Spleen (tissue), 11 donors: ENCODE results near the gene COL5A1. TPM values are rescaled to one million over a fixed set of nuclear protein-coding genes. Genes with fewer than 3 reads are reported as not detected.

Experiments used
- DNase-seq: peaks from one replicate; pipeline ENCODE4 v3.0.0-alpha.2; 2020
- H3K27ac ChIP-seq, 8 donors: fragments of 200-600 bp; sonication (generic) in 7 of 8; 1 replicate in 4 of 8; 2 replicates in 4 of 8; pipeline versions ENCODE4 v1.5.0 to v1.8.0; 2016 to 2021; ENCODE audit warnings: inconsistent platforms in 4 of 8, mild to moderate bottlenecking in 4 of 8, moderate library complexity in 1 of 8
- H3K27me3 ChIP-seq, 7 donors: fragments of 200-600 bp; sonication (generic) in 6 of 7; replicated peaks in 1 of 7; 1 replicate in 4 of 7; 2 replicates in 3 of 7; pipeline versions ENCODE4 v1.5.0 to v1.8.0; 2016 to 2021; ENCODE audit warnings: inconsistent platforms in 3 of 7, mild to moderate bottlenecking in 1 of 7
- H3K36me3 ChIP-seq, 6 donors: fragments of 200-600 bp; sonication (generic) in 5 of 6; 1 replicate in 4 of 6; 2 replicates in 2 of 6; pipeline versions ENCODE4 v1.5.0 to v1.8.0; 2016 to 2021; ENCODE audit warnings: inconsistent platforms in 2 of 6
- H3K4me1 ChIP-seq, 6 donors: fragments of 200-600 bp; sonication (generic) in 5 of 6; 1 replicate in 3 of 6; 2 replicates in 3 of 6; pipeline versions ENCODE4 v1.5.0 to v1.8.0; 2016 to 2021; ENCODE audit warnings: inconsistent platforms in 3 of 6
- H3K4me3 ChIP-seq, 8 donors: fragments of 200-600 bp; sonication (generic) in 7 of 8; 1 replicate in 4 of 8; 2 replicates in 4 of 8; pipeline versions ENCODE4 v1.5.0 to v1.8.0; 2016 to 2021; ENCODE audit warnings: inconsistent platforms in 4 of 8, mild to moderate bottlenecking in 4 of 8, moderate library complexity in 2 of 8
- H3K9me3 ChIP-seq, 8 donors: fragments of 200-600 bp; sonication (generic) in 7 of 8; 1 replicate in 4 of 8; 2 replicates in 4 of 8; pipeline versions ENCODE4 v1.5.0 to v1.8.0; 2016 to 2021; ENCODE audit warnings: inconsistent platforms in 4 of 8
- CTCF ChIP-seq, 11 experiments: fragments of 200-600 bp in 7 of 11; fragments of 450-650 bp in 4 of 11; sonication (generic) in 4 of 11; IDR thresholded peaks in 8 of 11; conservative IDR thresholded peaks in 3 of 11; 1 replicate in 7 of 11; 2 replicates in 4 of 11; pipeline versions ENCODE4 v1.4.0 to v1.8.0; 2016 to 2021; ENCODE audit warnings: antibody characterized with exemption in 11 of 11, inconsistent platforms in 4 of 11, mild to moderate bottlenecking in 1 of 11
- POLR2A ChIP-seq, 3 donors: fragments of 450-650 bp; IDR thresholded peaks; one replicate each; pipeline ENCODE4 v1.5.1; 2017; ENCODE audit warnings: antibody characterized with exemption in 3 of 3, mild to moderate bottlenecking in 1 of 3
- POLR2AphosphoS5 ChIP-seq, 3 donors: sonication (generic); formaldehyde crosslinking; IDR thresholded peaks; one replicate each; pipeline ENCODE4 v1.5.1; 2017; ENCODE audit warnings: antibody characterized with exemption in 3 of 3
- WGBS, 5 donors: extraction: QIAGEN DNeasy Blood & Tissue Kit in 3 of 5; methylation state at CpG; one replicate each; pipeline versions ENCODE4 v1.1.5 to v1.1.7; 2013 to 2018; 5-methylcytosine and 5-hydroxymethylcytosine counted together
- intact Hi-C: fragments of 100-400 bp; cut with DNase I; formaldehyde crosslinking; loops from one replicate; pipeline ENCODE4 v1.15.0; 2023; ENCODE audit warnings: low total_unique reads
- polyA plus RNA-seq, 3 donors: library from polyadenylated mRNA; stranded (reverse); fragments of 200-250 nt; gene quantifications; one replicate each; pipeline ENCODE4 v1.2.1, GENCODE V29; 2013
- total RNA-seq, 7 donors: library from RNA; depleted of rRNA in 3 of 7; stranded (reverse); fragments of >200 nt in 3 of 7; fragmentation: NEBNext Ultra II Directional in 4 of 7; extraction: Animal tissue kit (Norgen Biotek cat#: 25700) in 4 of 7; gene quantifications; one replicate each; pipeline versions ENCODE4 v1.1.0 to v1.2.1, GENCODE V29; 2016 to 2021
- donor health status: healthy with polysubstance abuse.
- donor health status: DM: no; HTN: no; CAD: no; lungs with moderate emphysema.
- donor health status: DM: no; HTN: no; CAD: no.
- donor health status: Bipolar disorder and iron deficiency.
- donor health status: healthy.
- donor health status: DM: no; HTN: no; CAD: no.
- donor health status: DM: yes; HTN: yes; CAD: no.

Gene COL5A1
- total and polyA plus RNA-seq, 10 donors = 2.6 to 50.6 (median 23.7) TPM

DNA sequence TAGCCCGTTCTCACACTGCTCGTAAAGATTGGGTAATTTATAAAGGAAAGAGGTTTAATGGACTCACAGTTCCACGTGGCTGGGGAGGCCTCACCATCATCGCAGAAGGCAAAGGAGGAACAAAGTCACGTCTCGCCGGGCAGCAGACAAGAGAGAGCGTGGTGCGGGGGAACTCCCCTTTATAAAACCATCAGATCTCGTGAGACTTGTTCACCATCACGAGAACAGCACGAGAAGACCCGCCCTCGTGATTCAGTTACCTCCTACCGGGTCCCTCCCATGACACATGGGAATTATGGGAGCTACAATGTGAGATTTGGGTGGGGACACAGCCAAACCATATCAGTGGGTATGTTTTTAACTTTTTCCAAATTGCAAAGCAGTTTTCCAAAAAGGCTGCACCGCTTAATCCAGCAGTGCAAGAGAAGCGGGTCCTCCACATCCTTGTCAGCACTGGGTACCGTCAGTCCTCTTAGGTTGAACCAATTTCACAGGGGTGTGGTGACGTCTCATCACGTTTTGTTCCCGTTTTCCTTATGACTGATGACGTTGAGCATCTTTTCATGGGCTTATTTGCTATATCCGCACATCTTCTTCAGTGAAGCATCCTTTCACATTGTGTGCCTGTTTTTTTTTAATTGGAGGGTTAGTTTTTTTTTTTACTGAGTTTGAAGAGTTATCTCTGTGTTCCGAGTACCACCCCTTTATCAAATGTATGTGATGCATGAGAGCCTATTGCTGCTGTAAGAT is 231.1 kb downstream of the COL5A1 start:
- intact Hi-C loops = no loop called here
- DNase-seq = no peak
- Histone ChIP-seq H3K27me3 (peaks cover 0 to 17% (median 0%) of the 10 kb centered on the region in 7 donors), H3K9me3 (peaks cover 0 to 6% (median 0%) of the 10 kb centered on the region in 8 donors), H3K4me3 (no peak overlapping the region), H3K27ac (no peak overlapping the region), H3K4me1 (no peaks in the 10 kb centered on the region), H3K36me3 (no peaks in the 10 kb centered on the region)
- WGBS, 5 donors = 77 to 83% (median 81%) methylated on average over 24 of the region's 24 CpGs
- TF ChIP-seq POLR2A (IDR thresholded peaks at IDR 0.05) = no peak
- no peak for TF ChIP-seq CTCF (IDR thresholded peaks at IDR 0.05 in 8 of 11, conservative IDR thresholded peaks at IDR 0.05 in 3 of 11)
- TF ChIP-seq POLR2AphosphoS5 (IDR thresholded peaks at IDR 0.05) = no peak

- H3K4me3 ChIP-seq = no peak overlapping the region
- TF ChIP-seq POLR2A (IDR thresholded peaks at IDR 0.05) (no peak), POLR2AphosphoS5 (IDR thresholded peaks at IDR 0.05) (no peak), CTCF (IDR thresholded peaks at IDR 0.05 in 8 of 11, conservative IDR thresholded peaks at IDR 0.05 in 3 of 11) (no peak)
- WGBS, 5 donors = 7 to 58% (median 52%) methylated on average over 1 of the region's 1 CpG
- no peak for DNase-seq
- no peaks in the 10 kb centered on the region for H3K4me1 ChIP-seq
- peaks cover 0 to 2% (median 0%) of the 10 kb centered on the region in 7 donors for H3K27me3 ChIP-seq
- intact Hi-C loops = no loop called here
- peaks cover 0 to 6% (median 0%) of the 10 kb centered on the region in 8 donors for H3K9me3 ChIP-seq
- no peaks in the 10 kb centered on the region for H3K36me3 ChIP-seq
- no peak overlapping the region for H3K27ac ChIP-seq
Measured at GRCh38 chr9:134875371-134875770, 233.8 kb downstream of the COL5A1 start.

DNA sequence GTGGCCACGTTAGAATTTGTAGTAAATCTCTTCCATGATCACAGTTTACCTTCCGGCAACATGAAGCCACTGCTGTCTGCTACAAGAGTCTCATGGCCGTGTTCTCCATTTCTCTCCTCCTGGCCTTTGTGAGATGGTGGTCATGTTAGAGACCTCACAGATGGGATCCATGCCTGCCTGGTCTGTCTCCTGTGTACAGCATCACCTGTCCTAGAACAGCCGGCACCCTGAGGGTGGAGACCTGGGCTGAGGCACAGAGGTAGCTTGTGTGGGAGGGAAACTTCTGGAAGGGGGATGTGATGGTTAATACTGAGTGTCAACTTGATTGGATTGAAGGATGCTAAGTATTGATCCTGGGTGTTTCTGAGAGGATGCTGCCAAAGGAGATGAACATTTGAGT is 235.9 kb downstream of the COL5A1 start:
- DNase-seq = no peak
- Histone ChIP-seq H3K4me3 (no peak overlapping the region), H3K27ac (no peak overlapping the region), H3K36me3 (no peaks in the 10 kb centered on the region), H3K9me3 (peaks cover 0 to 4% (median 0%) of the 10 kb centered on the region in 8 donors), H3K27me3 (peaks cover 0 to 22% (median 0%) of the 10 kb centered on the region in 7 donors), H3K4me1 (no peaks in the 10 kb centered on the region)
- intact Hi-C loops = no loop called here
- 86 to 94% (median 92%) methylated on average over 4 of the region's 4 CpGs for WGBS, 5 donors
- TF ChIP-seq POLR2A (IDR thresholded peaks at IDR 0.05) = no peak
- TF ChIP-seq POLR2AphosphoS5 (IDR thresholded peaks at IDR 0.05) = no peak
- TF ChIP-seq CTCF (IDR thresholded peaks at IDR 0.05 in 8 of 11, conservative IDR thresholded peaks at IDR 0.05 in 3 of 11) = no peak

DNA sequence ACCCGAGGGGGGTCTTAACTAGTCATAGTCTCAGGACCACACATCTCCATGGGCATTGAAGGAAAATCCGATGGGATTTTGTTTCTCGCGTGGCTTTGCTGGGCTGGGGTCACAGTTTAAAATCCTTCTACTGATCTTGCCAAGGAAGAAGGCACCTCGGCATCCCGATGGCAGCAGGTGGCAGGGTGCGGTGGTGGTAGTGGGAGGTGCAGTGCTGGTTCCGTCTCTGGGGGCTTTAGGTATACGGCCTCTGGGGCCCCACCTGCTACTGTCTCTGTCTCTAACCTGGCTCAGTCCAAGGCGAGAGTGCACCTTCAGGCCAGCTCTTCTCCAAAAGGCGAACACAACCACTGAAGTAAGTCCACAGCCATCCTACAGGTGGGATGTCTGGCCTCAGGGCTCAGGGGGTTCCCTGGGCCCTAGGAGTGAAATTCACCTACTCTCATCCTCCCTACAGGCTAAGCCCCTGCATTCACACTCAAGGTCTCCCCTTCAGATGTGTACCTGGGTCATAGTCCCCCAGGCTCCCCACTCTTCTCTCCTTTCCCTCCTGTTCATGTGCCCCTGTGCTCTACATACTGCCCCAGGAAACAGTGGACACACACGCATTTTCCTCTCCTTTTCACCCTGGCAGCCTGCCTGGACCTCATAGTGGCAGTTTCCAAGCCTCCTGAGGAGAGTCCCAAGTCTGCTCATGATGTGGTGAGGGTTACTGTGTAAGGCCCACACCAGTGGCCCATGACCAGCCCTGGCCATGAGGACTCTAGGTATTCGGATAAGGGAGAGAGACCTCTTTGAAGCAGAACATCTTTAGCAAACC is 238.3 kb downstream of the COL5A1 start:
- DNase-seq = no peak
- intact Hi-C loops = no loop called here
- Histone ChIP-seq H3K9me3 (no peaks in the 10 kb centered on the region), H3K4me3 (no peak overlapping the region), H3K36me3 (no peaks in the 10 kb centered on the region), H3K4me1 (no peaks in the 10 kb centered on the region), H3K27me3 (peaks cover 0 to 28% (median 0%) of the 10 kb centered on the region in 7 donors), H3K27ac (no peak overlapping the region)
- 85 to 92% (median 91%) methylated on average over 10 to 13 of the region's 13 CpGs for WGBS, 5 donors
- TF ChIP-seq POLR2AphosphoS5 (IDR thresholded peaks at IDR 0.05) = no peak
